Activated gamma-delta T cell treated with Interleukin-2 at 50 U/mL for 16 hours (primary cell): Measurements from ENCODE around the gene CACNG4.

ENCODE experiments used
- DNase-seq: peaks from one replicate; pipeline ENCODE4 v3.0.0-alpha.2; 2020

Gene CACNG4

DNA sequence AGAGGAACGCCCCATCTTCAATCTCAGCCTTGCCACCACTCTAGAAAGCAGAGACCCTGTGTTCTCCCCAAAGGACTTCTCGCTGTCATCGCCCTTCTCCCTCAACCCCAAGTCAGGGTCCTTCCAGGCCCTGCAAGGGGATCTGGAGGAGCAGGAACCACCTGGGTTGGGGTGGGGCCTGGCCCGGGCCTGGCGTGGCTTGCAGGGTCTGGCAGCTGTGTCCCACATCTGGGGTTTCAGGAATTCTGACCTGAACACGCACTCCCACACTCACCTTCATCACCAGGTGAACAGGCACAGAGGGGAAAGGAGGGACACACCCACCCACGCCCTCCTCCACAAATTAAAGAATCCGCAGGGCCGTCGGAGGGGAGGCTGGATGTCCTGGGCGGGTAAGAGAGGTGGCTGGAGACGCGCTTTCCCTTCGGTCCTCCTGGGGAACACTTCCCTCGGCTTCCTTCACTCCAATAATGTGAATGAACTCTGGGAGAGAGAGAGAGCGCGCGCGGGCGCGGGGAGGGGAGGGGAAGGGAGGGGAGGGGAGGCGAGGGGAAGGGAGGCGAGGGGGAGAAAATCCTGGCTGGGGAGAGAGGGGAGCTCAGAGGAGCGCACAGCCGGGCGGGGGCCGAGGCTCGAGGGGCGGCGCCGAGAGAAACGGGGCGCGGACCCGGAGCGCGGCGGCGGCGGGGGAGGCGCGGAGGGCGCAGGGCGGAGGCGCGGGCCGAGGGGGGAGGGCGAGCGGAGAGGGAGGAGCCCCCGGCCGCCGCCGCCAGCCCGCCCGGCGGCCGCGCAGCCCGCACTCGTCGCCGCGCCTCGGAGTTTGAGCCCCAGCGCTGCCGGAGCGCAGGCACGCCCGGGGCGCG, at the start of gene CACNG4:
Gene CACNG4, plus strand, starts transcription at position 799 of the 863 bp plus-strand sequence. CDS start 205 bp downstream, outside the sequence.
- no peak for DNase-seq

DNA sequence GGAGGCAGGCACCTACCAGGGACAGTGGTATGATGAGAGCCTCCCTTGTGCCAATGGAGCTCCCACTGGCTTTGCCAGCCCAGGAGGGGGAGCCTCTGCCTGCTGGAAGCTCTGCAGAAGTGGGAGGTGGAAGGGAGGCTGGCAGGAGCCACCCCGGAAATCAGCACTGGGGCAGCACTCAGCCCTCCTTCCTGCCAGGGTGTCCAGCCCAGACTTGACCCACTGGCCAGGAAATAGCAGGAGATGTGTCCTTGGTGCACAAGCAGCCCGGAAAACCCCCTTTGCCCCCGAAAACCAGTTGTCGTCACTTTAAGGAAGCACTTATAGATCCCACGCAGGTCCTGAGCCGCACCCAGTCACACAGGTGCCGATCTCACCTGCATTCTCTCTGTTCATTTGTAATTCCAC, 49.3 kb upstream of the CACNG4 start:
- no peak for DNase-seq

DNA sequence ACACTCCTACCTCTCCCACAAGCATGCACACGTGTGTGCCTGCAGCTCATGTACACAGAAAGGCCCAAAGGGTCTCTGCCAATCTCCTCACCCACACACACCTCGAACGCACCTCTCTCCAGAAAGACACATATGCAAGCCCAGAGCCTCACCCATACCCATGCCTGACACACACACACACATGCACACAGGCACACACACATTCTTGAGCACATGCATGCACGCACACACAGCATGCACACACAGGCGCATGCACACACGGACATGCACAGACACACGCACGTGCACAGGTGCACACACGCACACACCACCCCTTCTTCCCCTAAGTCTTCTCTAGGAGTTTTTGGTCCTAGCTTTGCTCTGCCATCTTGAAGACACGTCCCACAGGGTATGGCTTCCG, 48.7 kb upstream of the CACNG4 start:
- no peak for DNase-seq

- no peak for DNase-seq
These were observed 47.6 kb upstream of the CACNG4 start for GRCh38 chr17:66916946-66917345.

DNA sequence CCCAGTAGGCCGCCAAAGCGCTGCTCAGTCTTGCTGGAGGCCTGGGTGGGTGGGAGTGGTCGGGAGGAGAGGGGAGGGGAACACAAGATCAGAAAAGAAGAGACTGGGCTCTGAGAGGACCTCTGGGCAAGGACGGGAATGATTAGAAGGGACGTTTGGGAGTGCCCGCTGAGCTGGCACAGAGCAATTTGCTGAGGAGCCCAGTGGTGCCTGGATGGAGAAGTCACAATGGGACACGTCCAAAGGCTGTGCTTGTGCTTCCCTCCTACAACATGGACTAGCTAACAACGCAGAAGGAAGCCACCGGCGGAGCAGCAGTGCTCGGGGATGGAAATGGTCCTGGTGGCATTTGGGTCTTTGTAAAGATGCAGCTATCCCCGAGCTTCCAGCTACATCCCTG, 45.6 kb upstream of the CACNG4 start:
- no peak for DNase-seq

DNA sequence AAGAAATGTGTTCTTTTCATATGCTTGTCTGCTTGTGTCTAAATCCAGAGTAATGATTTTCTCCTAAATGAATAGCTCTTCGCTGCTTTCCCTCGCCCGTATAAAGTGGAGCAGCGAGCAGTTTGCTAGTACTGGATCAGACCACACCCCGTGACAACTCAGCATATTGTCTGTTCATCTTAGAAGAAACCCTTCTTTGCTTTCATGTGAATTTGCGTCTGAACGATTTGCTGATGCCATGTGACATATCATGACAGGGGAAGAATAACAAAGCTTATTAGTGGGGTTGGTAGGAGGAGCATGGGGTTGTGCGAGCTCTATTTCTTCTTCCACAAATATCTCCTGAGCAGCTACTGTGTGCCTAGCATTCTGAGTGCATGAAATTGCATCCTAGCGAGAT, 44.1 kb upstream of the CACNG4 start:
- DNase-seq = no peak

DNA sequence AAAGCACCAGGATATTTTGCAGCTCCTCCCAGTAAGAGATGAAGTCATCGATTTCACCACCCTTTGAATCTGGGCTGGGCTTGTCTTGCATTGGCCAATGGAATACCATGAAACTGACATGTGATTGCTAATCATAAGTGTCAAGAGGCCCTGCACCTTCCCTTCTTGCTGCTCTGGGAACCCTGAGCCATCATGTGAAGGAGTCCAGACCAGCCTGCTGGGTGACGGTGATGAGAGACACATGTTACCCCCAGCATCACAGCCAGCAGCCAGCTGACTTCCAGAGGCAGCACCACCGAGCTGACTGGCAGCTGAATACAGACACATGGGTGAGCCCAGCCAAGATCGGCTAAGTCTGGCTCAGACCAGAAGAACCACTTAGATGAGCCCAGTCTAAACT, 43.6 kb upstream of the CACNG4 start:
- DNase-seq = no peak

- DNase-seq = no peak
These were observed 40.6 kb upstream of the CACNG4 start for GRCh38 chr17:66923886-66924285.

- DNase-seq = no peak
These were observed 38.6 kb upstream of the CACNG4 start for GRCh38 chr17:66925811-66926500.

- no peak for DNase-seq
These were observed 35.6 kb upstream of the CACNG4 start for GRCh38 chr17:66928949-66929348.

GRCh38 chr17:66929591-66929990, 34.9 kb upstream of the CACNG4 start:
- no peak for DNase-seq

GRCh38 chr17:66930933-66931332, 33.6 kb upstream of the CACNG4 start:
- no peak for DNase-seq

- DNase-seq = no peak
These were observed 32.2 kb upstream of the CACNG4 start for GRCh38 chr17:66932311-66932710.

GRCh38 chr17:66934040-66934439, 30.5 kb upstream of the CACNG4 start:
- no peak for DNase-seq

DNA sequence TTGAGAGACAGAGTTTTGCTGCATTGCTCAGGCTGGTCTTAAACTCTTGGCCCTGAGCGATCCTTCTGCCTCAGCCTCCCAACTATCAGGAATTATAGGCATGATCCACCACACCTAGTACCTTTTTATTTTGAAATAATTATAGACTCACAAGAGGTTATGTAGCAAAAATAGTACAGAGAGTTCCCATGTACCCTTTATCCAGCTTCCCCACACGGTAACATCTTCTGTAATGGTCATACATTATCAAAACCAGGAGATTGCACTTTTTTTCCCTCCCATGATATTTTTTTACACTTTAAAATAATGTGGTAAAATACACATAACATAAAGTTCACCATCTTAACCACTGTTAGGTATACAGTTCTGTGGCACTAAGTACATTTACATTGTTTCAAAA, 28.8 kb upstream of the CACNG4 start:
- DNase-seq = no peak

GRCh38 chr17:66938656-66939055, 25.9 kb upstream of the CACNG4 start:
- DNase-seq = no peak

DNA sequence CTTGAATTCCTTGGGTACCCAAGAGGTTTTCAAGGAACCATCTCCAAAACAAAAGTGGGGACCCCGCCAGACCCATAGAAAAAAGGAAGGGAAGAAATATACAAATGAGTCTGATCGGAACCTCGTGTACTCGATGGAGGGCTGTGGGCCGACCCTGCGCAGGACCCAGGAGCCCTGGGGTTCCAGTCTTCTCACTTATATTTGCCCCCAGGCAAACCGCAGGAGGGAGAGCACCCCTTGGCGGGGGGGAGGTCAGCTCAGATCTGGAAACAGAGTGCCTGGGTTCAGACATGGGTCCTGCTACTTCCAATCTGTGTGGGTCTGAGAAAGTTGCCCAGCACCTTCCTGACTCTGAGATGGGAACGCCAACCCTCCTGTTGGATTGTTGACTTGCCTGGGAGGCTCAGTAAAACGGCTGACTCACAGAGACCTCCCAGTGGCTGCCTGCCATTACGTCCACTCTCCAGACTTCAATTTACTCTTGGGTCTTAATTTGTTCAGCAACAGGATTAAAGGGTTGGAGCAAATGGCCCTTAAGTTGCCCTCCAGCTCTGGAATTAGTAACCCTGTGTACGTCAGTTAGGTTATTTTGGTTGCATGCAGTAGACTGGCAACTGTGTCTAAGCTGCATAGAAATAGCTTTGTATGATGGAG, 24.9 kb upstream of the CACNG4 start:
- DNase-seq = no peak

DNA sequence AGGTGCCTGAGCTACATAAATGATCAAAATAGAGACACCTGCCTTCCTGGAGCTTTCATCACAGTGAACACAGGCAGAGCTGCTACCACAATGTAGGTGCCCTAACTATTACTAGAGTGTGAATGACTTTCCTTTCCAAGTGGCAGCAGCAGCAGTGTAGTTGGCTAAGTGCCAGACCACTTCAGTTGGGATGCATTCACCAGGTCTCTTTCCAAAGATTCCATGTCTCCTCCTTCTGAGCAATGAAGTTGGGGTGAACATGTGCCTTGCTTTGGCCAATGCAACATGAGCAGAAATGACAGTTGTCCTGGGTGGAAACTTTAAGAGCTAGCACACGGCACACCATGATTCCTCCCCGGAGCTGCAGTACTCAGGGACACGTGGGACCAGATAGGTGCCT, 23.3 kb upstream of the CACNG4 start:
- no peak for DNase-seq

DNA sequence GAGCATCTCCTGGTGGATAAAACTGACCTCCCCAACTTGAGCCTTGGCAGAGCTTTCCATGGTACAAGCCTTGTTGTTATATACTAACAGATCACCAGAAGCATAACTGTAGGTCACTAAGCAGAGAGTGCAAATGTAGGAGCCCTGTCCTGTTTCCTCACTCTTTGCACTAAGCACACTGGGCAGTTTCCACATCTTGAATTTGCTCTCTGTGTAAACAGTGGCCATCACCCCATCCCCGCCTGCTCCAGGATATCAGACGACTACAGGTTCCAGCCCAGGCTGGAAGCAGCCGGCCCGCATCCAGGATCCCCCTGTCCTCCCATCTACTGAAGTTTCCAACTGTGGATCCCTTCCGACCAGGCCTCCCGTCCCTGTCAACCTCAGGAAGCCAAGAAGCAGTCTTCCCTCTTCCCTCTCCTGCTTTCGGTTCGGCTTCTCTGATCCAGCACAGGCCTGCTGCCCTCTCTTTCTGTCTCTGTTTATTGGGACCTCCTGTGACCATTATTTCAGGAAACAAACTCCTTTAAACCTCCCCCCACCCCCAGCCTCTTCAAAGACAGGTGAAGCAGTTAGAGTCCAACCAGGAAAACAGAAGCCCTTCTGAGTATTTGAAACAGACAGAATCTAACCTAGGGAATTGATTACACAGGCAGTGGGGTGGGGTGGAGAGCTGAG, 22.6 kb upstream of the CACNG4 start:
- no peak for DNase-seq

DNA sequence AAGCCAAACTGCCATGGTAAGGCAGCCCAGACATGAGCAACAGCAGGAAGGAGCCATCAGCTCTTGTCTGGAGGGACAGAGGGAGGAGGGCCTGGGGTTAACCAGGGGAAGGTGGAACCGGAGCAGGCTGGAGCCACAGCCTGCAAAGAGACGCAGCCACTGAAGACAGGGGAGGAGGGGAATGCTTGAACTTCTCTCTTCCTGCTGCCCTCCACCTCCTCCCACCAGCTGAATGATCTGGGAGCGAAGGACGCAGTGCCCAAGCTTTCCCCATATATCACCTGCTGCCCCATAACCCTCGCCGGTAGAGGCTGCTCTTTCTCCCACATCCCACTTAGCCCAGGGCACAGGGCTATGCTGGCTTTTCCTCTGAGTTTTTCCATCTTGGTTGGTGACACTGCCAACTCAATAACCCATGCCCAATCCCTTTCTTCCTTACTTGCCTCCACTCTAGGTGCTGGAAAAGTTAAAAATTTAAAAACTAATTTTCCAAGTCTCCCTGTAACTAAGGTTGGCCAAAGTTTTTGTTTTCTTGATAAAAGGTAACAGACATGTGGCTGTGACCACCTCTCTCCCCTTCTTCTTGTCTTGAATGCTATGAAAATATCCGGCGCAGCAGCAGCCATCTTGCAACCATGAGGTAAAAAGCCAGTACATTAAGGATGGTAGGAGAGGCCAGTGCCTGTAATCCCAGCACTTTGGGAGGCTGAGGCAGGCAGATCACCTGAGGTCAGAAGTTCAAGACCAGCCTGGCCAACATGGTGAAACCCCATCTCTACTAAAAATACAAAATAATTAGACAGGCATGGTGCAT, 21.8 kb upstream of the CACNG4 start:
- DNase-seq = no peak

GRCh38 chr17:66943484-66943883, 21.0 kb upstream of the CACNG4 start:
- no peak for DNase-seq
